Stimulated activated CD4-positive, alpha-beta T cell treated with anti-CD3 and anti-CD28 coated beads, Interleukin-15, amount 100 ng/mL, for 24 hours (primary cell): Measurements from ENCODE around the gene SUCO.
A peak's percentile ranks its signal among the peaks of the same experiment; 100 is the strongest.

Experiments used
- DNase-seq: peaks from one replicate; pipeline ENCODE4 v3.0.0-alpha.2; 2020

The SUCO gene

DNA sequence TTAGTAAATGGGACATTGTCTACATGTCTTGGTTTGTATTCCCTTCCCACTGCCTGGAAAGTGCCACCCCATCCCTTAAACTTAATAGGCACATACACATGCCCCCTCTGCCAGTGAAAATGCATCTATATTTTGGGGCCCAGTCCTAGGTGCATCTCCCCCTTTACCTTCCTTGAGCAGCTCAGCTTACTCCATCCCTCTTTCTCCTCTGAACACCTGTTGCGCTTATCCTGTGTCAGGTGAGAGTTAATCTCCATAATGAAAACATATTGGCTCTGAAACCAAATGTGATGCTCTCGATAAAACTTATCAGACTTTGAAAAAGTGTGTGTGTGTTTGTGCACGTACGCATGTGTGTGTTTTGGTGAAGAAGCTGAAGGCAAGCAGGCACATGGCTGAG, 15.4 kb upstream of the SUCO start:
- DNase-seq: no peak

DNA sequence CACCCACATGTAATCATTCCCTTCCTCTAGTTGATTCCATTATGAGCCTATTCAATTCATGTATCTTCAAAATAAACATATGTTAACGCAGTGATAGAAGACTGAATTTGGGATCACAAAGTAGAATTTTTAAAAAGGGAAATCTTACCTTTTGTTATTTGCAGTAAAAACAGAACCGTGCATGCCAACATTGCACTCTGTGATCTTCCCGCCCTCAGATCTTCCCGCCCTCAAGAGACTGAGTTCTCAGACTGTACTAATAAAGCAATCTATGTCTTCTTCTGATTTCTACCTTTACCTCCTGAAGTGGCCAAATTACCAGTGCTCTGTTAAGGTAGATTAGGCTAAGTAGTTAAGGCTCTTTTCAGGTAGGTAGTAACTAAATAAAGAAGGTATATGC, 3.6 kb upstream of the SUCO start:
- no peak for DNase-seq

GRCh38 chr1:172530000-172530399, 3.0 kb upstream of the SUCO start:
- no peak for DNase-seq

DNA sequence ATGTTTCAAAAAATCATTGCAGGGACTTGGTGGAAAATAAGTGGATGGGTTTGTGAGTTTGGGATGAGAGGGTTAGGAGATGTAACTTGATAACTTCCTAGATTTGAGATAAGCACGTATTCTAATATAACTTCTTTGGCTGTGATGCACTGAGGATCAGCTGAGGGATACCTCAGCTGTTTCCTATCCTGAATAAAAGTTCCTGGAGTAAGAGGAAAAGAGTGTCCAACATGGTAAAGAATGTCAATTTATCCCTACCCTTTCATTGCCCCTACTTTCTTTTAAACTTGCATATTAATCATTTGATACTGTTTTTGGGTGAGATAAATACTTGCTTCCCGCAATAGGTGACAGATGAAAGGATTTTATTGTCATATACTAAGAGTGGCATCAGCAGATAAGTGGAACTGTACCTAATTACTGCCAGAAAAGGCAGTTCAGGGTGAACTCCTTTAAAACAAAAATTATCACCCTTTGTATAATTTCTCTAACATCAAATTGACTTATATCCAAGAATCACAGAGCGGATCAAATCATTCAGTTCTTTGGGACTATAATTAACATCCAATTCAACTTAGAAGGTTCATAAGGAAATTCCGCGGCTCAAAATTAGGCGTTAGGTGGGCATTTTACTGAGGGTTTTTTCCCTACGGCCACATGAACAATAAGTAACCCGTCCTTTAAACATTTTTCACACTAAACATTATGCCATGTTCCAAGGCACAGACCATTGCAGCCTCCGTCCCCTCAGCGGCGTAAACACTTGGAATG, 1.4 kb upstream of the SUCO start:
- DNase-seq: no peak

DNA sequence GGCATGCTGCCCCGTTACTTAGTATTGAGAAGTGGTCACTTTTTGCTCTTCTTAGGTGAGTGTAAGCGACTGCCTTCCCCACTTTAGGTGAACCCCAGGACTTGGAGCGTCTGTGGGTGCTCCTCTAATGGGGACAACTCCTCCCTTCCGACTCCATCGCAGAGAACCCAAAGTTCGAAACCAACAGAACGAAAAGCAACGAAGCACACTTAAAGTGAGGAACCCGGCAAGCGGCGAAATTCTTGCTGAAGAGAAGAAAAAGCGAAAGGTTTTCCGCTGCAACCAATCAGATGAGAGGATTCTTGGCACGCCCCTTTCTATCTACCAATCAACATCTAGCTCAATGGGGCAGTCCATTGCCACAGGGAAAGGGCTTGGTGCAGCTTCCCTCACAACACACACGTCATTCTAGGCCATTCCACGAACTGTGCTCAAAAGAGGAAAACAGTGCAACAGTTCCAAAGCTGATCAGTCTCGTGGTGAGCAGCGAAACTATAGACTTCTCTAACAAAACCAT, 709 bp upstream of the SUCO start:
- DNase-seq: peak; percentile 88

DNA sequence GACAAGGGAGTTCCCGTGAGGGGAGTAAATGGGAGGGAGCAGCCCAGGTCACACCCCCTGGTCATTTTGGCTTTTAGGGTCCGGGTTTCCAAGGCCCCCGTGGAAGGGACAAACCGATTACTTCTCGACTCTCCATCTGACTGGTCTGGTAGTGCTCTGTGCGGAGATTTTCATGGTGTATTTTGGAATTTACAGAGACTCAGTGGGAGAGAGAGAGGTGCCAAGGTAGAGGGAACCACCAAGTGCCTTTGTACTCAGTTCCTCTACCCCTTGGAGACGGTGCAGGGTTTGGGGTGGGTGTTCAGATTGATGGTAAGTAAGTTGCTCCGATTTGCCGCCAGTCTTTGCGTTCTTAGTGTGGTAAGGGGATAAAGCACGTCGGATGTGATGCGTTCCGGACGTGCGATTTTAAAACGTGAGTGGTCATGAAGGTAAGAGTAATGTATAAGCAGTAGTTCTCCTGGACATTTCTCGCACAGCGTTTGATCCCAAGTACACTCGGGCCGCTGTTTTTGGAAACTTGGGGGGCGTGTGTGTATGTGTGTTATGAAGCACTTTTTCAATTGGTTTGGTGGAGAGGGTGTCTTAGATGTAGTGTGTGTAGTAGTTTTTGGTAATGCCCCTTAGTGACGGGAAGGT, 682 bp downstream of the SUCO start:
- peak; percentile 51 for DNase-seq

GRCh38 chr1:172536256-172536655, 3.3 kb downstream of the SUCO start:
- no peak for DNase-seq

DNA sequence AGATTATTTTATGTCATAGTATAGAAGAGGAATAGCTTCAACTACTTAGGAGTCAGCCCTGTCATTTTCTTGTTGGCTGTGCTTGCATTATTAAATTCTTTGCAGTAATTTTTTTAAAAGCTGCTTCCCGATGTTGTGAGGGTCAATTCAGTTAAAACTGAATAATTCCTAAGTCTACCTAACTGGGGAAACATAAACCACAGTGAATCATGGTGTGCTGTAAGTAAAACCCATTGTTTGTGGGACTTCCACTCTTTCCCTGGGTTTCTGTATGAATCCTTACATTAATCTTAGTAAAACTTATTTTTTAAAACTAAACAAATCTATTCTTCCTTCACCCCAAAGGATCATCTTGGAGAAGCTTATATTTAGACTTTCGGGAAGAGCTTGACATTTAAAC, 4.4 kb downstream of the SUCO start:
- DNase-seq: no peak

DNA sequence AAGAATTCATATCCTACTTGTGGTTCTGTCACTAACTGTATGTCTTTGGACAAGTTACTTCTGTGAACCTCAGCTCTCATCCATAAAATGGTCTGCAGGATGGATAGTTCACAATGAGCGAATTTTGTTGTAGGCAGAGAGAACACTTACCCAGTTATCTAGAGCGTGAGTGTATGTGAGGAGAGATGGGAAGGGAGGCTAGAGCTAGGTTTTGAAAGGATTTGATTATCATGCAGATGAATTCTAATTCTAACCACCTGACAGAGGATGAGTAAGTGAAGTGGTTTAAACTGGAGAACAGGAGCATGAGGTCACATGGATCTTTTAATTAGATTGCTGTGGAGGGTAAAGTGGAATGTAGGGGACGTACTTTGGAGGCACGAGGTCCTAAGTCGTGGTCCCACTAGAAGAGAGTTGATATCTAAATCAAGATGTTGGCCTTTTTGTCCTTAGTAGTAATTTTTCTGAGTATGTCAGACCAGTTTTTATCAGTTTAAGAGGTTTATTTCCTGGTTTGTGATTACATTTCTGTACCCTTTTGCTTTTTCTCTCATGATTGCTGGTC, 5.0 kb downstream of the SUCO start:
- DNase-seq: no peak

DNA sequence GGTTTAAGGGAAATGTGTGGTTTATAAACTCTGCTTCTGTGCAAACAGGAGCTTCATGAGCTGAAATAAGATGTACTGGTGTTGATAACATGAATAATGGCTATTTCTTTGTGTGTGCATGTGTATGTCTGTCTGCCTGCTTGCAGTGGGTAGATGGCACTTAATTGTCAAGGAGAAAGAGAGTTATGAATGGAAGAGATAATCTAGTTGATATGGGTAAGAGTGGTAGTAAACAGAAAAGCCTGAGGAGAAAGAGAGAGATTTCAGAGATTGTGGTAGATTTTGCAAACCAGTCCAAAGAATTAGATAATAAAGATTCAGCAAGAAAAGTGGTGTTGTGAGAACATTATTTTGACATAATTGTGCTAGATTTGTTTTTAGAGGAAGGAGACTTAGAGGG, 7.7 kb downstream of the SUCO start:
- DNase-seq: no peak

DNA sequence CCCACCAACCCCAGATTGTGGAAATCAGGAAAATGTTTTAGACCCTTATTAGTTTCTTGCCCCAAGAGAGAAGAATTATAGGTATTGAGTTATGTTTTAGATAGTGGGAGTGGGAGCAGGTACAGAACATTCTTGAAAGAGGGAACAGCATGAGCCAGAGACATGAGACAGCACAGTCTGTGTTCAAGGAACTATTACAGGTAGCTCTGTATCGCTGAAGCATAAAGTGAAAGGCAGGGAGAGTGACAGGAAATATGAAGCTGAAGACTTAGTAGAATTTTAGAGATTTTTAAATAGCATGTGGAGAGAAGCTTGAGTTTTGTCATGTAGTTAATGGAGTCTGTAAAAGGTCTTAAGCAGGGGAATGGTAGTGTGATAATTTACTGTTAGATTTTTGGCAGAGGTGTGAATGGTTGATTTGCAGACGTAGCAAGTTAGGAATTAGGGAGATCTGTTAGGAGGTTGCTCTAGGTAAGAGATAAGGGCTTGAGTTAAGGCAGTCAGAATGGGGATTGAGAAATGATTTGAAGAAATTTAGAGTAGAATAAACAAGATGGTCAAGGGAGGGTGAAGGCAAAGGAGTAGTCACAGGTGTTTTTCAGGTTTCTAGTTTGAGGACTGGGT, 11.6 kb downstream of the SUCO start:
- DNase-seq: no peak

- DNase-seq: no peak
Observed at GRCh38 chr1:172545396-172546004, 12.6 kb downstream of the SUCO start.

GRCh38 chr1:172547071-172547470, 14.1 kb downstream of the SUCO start:
- no peak for DNase-seq

DNA sequence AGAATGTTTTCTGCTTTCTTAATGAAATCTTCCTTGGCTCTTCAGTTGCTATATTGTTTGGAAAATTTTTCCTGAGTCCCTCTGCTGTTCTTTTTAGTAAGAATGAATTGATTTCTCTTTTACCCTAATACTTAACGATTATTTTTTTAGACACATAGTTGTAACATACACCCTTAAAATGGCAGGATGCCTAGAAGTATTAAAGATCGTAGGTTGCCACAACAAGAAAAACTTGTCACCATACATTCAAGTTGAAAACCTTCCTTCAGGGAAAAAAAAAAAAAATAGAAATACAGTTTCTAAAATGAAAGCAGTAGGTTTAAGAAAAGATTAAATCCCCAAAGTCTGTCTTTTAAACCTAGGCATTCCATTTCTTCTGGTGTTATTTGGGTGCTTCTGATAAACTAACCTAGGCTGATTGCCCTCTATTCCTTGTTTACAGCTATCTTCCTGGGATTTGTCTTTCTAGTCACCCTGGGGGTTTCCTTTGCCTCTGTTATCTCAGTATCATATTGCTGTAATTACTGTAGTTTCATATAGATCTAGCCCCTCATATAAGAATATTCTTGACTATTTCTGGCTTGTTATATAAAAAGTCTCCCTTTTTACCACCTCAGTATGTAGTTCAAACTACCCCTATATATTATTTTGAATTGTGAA, 16.8 kb downstream of the SUCO start:
- DNase-seq: no peak

DNA sequence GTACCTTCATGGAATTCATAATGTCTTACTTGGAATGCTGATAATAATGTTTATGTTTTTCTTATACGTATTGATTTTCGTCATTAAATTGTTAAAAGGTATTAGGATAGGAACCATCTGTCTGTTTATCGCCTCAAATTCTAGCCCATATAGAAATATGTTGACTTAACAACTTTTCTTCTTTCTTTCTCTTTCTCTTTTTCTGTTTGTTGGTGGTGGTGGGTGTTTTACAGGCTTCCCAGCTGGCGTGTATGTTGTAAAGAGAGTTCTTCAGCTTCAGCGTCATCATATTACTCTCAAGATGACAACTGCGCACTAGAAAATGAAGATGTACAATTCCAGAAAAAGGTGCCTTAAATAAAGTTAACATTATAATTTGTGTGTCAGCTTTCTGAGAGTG, 18.3 kb downstream of the SUCO start:
- DNase-seq: no peak

- no peak for DNase-seq
Observed at GRCh38 chr1:172554915-172555314, 22.0 kb downstream of the SUCO start.

DNA sequence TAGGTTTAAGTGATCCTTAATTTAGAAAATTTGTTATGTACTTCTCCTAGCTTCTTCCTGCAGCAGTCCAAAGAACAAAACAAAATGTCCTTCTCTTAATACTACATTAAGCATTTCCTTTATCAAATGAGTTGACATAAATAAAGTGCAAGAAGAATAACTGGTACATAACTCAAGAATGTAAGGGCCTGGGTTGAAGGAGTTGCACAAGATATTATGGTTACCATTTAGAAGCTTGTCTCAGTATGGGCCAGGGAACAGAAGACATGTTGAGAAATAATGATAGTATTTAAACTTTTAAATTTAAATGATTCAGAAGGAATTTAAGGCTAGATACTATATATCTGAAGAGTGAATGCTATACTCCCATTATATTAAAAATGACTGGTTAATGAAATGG, 23.5 kb downstream of the SUCO start:
- DNase-seq: no peak

DNA sequence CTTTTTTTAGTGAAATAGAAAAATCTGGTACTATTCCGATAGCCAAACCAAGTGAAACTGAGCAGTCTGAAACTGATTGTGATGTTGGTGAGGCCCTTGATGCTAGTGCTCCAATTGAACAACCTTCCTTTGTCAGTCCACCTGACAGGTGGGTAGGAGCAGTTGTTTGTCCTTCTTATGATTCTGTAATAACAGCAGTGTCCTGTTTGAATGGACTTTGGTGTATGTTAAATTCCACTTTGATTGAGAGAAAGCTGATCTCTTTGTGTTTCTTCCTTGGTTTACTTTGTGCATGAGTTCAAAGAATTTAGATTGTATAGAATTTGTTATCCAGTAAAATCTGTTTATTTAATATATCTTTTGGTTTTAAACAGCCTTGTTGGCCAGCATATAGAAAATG, 24.3 kb downstream of the SUCO start:
- DNase-seq: no peak

DNA sequence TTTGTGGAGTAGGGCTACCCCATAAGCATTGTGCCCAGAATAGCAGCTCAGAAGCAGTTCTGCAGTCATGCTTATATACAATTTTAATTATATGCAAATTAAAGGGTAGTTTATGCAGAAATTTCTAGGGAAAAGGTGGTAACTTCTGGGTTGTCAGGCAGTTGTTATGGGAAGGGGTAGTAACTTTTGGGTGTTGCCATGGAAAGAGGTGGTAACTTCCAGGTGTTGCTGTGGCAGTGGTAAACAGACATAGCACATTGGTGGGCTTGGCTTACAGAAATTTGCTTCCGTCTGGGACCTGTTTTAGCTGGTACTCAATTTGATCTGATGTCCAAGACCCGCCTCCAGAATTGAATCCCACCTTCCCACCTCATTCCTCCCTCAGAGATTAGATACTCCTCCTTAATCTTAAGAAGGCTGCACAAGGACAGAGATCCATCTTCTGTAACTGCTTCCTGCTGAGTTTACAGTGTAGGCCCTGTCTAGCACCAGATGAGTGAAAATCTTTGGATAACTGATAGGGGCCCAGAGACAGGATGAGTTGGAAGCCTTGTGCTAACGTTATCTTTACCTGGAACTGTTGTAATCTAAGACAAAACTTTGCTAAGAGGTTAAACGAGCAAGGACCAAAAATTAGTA, 26.7 kb downstream of the SUCO start:
- DNase-seq: no peak

DNA sequence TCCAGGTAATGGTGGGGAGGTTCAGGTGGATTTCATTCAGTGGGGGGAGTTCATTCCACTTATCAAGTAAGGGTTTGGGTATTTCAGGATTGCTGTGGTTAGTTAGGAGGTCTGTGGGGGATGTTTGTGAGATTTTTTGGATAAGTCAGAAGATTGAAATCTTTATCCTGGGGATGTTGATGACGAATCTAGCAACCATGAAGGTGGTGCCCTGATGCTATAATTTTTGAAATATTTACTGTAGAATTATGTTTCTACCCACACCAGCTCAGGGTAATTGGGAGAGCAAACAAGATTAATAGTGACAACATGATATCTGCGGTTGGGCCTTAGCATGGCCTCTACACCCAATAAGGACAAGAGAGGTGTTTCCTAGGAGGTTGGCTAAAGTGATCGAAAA, 28.3 kb downstream of the SUCO start:
- DNase-seq: no peak

DNA sequence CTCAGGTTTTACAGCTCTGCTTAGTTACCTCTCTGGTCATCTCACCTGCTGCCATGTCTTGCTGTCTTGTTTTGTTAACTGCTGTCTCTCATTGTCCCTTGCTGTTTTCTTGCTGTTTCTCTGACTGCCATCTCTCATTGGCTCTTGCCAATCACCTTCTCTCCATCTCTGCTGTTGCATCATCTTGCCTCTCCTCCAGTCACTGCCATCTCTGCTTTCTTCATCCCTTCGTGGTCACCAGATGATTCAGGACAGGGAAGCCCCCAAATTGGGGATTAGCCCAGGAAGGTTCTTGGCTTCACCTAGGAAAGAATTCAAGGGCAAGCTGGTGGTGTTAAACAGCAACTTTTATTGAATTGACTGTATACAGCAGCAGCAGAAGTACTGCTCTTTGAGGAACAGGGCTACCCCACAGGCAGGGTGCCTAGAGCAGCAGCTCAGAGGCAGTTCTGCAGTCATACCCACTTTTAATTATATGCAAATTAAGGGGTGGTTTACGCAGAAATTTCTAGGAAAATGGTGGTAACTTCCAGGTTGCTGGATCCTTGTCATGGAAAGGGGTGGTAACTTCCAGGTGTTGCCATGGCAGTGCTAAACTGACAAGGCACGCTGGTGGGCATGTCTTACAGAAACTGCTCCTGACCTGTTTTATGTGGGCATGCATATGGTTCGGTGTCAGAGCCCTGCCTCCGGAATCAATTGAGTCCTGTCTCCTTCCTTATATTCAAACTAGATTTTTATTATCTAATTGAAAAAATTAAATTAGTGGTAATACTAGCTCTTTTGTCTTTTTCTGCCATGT, 33.4 kb downstream of the SUCO start:
- DNase-seq: no peak
